ENCODE measurements around the gene SFI1.

DNA sequence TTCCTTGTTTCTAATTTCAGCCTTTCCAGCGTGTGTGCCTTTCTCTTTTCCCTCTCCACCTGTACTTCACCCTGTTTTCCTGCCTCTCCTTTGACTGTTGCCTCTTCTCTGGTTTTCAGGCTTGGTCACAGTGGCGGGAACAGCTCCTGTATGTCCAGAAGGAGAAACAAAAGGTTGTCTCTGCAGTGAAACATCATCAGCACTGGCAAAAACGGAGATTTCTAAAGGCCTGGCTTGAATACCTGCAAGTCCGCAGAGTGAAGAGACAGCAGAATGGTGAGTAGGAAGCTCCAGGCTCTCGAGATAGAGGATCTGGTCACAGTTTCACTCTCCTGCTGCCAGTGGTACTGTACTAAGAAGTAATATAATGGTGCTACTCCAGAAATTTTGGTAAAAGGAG, 76.6 kb downstream of the SFI1 start:
- TF ChIP-seq, protein P1, sequence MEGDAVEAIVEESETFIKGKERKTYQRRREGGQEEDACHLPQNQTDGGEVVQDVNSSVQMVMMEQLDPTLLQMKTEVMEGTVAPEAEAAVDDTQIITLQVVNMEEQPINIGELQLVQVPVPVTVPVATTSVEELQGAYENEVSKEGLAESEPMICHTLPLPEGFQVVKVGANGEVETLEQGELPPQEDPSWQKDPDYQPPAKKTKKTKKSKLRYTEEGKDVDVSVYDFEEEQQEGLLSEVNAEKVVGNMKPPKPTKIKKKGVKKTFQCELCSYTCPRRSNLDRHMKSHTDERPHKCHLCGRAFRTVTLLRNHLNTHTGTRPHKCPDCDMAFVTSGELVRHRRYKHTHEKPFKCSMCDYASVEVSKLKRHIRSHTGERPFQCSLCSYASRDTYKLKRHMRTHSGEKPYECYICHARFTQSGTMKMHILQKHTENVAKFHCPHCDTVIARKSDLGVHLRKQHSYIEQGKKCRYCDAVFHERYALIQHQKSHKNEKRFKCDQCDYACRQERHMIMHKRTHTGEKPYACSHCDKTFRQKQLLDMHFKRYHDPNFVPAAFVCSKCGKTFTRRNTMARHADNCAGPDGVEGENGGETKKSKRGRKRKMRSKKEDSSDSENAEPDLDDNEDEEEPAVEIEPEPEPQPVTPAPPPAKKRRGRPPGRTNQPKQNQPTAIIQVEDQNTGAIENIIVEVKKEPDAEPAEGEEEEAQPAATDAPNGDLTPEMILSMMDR (IDR thresholded peaks at IDR 0.05): no peak
- TF ChIP-seq EP300 (IDR thresholded peaks at IDR 0.05; ENCODE audit: low read depth): no peak

All from transverse colon (tissue), 3 donors.